ENCODE data around the gene XRCC4. TPM values are rescaled to one million over a fixed set of nuclear protein-coding genes. Genes with fewer than 3 reads are reported as not detected.

XRCC4 gene
- total and polyA plus RNA-seq, 9 donors, result 1.5 to 4.7 (median 3.2) TPM

DNA sequence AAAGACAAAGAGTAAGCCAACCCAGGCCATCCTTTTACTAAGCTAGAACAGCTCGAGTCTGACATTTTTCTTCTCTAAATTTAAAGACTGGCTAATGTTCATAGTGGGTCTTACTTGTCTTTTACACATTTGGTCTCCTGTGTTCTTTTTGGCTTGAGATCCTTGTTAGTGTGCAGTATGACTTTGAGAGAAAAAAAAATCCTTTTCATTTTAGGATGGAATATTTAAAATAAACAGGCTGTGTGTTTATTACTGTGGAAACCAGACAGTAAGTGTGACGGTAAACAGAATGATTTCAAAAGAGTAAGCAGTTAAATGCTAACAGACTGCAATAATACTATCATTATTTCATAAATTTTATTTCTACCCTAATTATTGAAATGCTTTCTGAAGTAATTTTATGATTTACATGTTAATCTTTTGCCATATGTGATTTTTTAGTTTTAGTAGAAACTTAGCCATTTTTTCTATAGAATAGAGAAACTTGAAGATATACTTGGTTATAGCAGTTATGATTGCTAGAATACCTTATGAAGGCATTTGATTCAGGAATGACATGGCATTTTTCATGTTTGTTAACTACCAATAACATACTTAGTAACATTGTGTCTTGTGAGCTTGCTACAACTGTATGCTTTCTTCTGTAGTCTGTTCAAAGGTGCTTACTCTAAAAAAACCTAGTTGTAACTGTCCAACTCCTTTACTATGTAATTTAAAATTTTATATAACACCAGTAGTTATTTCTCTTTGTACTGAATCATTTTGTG lies 92.4 kb downstream of the XRCC4 start:
- Histone ChIP-seq H3K4me1 (ENCODE audit: insufficient read depth) (no peaks in the 10 kb centered on the region), H3K27ac (no peak overlapping the region), H3K4me3 (no peak overlapping the region), H3K27me3 (no peaks in the 10 kb centered on the region), H3K36me3 (no peaks in the 10 kb centered on the region), H3K9me3 (no peaks in the 10 kb centered on the region)
- TF ChIP-seq EP300 (IDR thresholded peaks at IDR 0.05) (no peak), POLR2A (IDR thresholded peaks at IDR 0.05) (no peak), CTCF (IDR thresholded peaks at IDR 0.05) (no peak)
- WGBS, 3 donors, result 87 to 88% (median 87%) methylated on average over 2 of the region's 2 CpGs
- intact Hi-C loops (cut with DNase I), result no loop called here
- no peak for DNase-seq

GRCh38 chr5:83172011-83172410 lies 94.7 kb downstream of the XRCC4 start:
- H3K4me3 ChIP-seq, result no peak overlapping the region
- no peaks in the 10 kb centered on the region for H3K36me3 ChIP-seq
- no peak overlapping the region for H3K27ac ChIP-seq
- no peak for DNase-seq
- H3K4me1 ChIP-seq (ENCODE audit: insufficient read depth), result no peaks in the 10 kb centered on the region
- 90 to 98% (median 97%) methylated on average over 1 of the region's 1 CpG for WGBS, 3 donors
- no peaks in the 10 kb centered on the region for H3K27me3 ChIP-seq
- intact Hi-C loops (cut with DNase I), result no loop called here
- no peak for TF ChIP-seq CTCF (IDR thresholded peaks at IDR 0.05)
- no peak for TF ChIP-seq POLR2A (IDR thresholded peaks at IDR 0.05)
- TF ChIP-seq EP300 (IDR thresholded peaks at IDR 0.05), result no peak
- H3K9me3 ChIP-seq, result no peaks in the 10 kb centered on the region

- no peaks in the 10 kb centered on the region for H3K36me3 ChIP-seq
These were observed 95.3 kb downstream of the XRCC4 start for GRCh38 chr5:83172655-83173054.

DNA sequence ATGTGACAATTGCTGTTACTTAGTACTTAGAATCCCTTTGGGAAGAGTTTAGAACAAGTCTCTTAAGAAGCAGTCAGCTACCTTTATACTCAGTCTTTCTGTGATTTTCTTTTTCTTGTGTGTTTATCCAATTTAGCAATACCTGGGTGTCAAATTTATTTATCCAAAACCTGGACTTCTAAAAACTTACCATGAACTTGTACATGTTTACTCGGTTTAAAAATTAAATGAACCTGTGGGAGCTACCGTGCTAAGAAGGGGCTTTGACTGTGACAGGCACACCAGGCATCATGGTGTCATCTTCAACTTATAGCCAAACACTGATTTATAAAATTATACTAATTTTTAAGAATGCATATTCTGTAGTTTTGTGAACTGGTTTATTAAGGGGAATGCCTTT lies 96.5 kb downstream of the XRCC4 start:
- WGBS, 3 donors, result 77 to 88% (median 80%) methylated on average over 2 of the region's 2 CpGs
- Histone ChIP-seq H3K9me3 (no peaks in the 10 kb centered on the region), H3K4me3 (no peak overlapping the region), H3K27ac (no peak overlapping the region), H3K36me3 (no peaks in the 10 kb centered on the region), H3K27me3 (no peaks in the 10 kb centered on the region), H3K4me1 (ENCODE audit: insufficient read depth) (no peaks in the 10 kb centered on the region)
- no peak for DNase-seq
- intact Hi-C loops (cut with DNase I), result no loop called here
- TF ChIP-seq CTCF (IDR thresholded peaks at IDR 0.05), result no peak
- no peak for TF ChIP-seq EP300 (IDR thresholded peaks at IDR 0.05)
- TF ChIP-seq POLR2A (IDR thresholded peaks at IDR 0.05), result no peak

More at GRCh38 chr5:83172655-83173054, 95.3 kb downstream of the XRCC4 start:
- H3K4me3 ChIP-seq, result no peak overlapping the region
- no peak for DNase-seq
- H3K27ac ChIP-seq, result no peak overlapping the region
- TF ChIP-seq POLR2A (IDR thresholded peaks at IDR 0.05), result no peak
- TF ChIP-seq EP300 (IDR thresholded peaks at IDR 0.05), result no peak
- TF ChIP-seq CTCF (IDR thresholded peaks at IDR 0.05), result no peak
- intact Hi-C loops (cut with DNase I), result no loop called here
- no peaks in the 10 kb centered on the region for H3K4me1 ChIP-seq (ENCODE audit: insufficient read depth)
- no peaks in the 10 kb centered on the region for H3K9me3 ChIP-seq
- no peaks in the 10 kb centered on the region for H3K27me3 ChIP-seq
